HG02840 (cell line): ENCODE measurements around the gene CDK12.
A peak's percentile ranks its signal among the peaks of the same experiment; 100 is the strongest.
"Not testable (repeated sequence)": the region's sequence is repeated elsewhere in the genome, so short reads cannot be mapped to it uniquely, and the experiment has no call there.

Experiments used
- ATAC-seq: cut with Tn5 transposase; IDR thresholded peaks from one replicate; pipeline ENCODE4 v1.9.1; 2021; ENCODE audit warnings: mild to moderate bottlenecking, moderate library complexity, moderate number of reproducible peaks; ENCODE audit not compliant: unreplicated experiment, low FRiP score

CDK12 gene

GRCh38 chr17:39461113-39461925, at the start of gene CDK12:
CDK12 (plus strand) TSS chr17:39461486; CDS start chr17:39462072, 586 bp downstream.
- peak; percentile 77 for ATAC-seq

GRCh38 chr17:39416141-39416540, 45.1 kb upstream of the CDK12 start:
- ATAC-seq, result no peak

- no peak for ATAC-seq
Measured at GRCh38 chr17:39429600-39429999, 31.7 kb upstream of the CDK12 start.

- not testable (repeated sequence) for ATAC-seq
Measured at GRCh38 chr17:39439868-39440267, 21.4 kb upstream of the CDK12 start.

GRCh38 chr17:39443326-39443725, 18.0 kb upstream of the CDK12 start:
- ATAC-seq, result no peak

- no peak for ATAC-seq
Measured at GRCh38 chr17:39447561-39447960, 13.7 kb upstream of the CDK12 start.

GRCh38 chr17:39450051-39450450, 11.2 kb upstream of the CDK12 start:
- no peak for ATAC-seq

- ATAC-seq, result peak; percentile 97
Measured at GRCh38 chr17:39450847-39451581, 10.3 kb upstream of the CDK12 start, which contains the start of gene MED1. MED1 (minus strand) TSS chr17:39451263; CDS start chr17:39451062, 201 bp downstream.

- ATAC-seq, result no peak
Measured at GRCh38 chr17:39455919-39456318, 5.4 kb upstream of the CDK12 start.

GRCh38 chr17:39461926-39462569, 762 bp downstream of the CDK12 start:
- ATAC-seq, result no peak

- no peak for ATAC-seq
Measured at GRCh38 chr17:39462631-39463375, 1.5 kb downstream of the CDK12 start.

- not testable (repeated sequence) for ATAC-seq
Measured at GRCh38 chr17:39464639-39465181, 3.4 kb downstream of the CDK12 start.

GRCh38 chr17:39468610-39469009, 7.3 kb downstream of the CDK12 start:
- not testable (repeated sequence) for ATAC-seq

- ATAC-seq, result no peak
Measured at GRCh38 chr17:39473310-39473709, 12.0 kb downstream of the CDK12 start.

- ATAC-seq, result not testable (repeated sequence)
Measured at GRCh38 chr17:39479631-39480030, 18.3 kb downstream of the CDK12 start.

- no peak for ATAC-seq
Measured at GRCh38 chr17:39483506-39483905, 22.2 kb downstream of the CDK12 start.

GRCh38 chr17:39484178-39484577, 22.9 kb downstream of the CDK12 start:
- no peak for ATAC-seq

- ATAC-seq, result no peak
Measured at GRCh38 chr17:39485555-39485954, 24.3 kb downstream of the CDK12 start.

- no peak for ATAC-seq
Measured at GRCh38 chr17:39486242-39486641, 25.0 kb downstream of the CDK12 start.

GRCh38 chr17:39487490-39487889, 26.2 kb downstream of the CDK12 start:
- ATAC-seq, result not testable (repeated sequence)
